HG03139 (cell line): Measurements from ENCODE around the gene COLEC11.
"Not testable (repeated sequence)": the region's sequence is repeated elsewhere in the genome, so short reads cannot be mapped to it uniquely, and the experiment has no call there.

Experiments
- ATAC-seq: cut with Tn5 transposase; IDR thresholded peaks from one replicate; pipeline ENCODE4 v1.9.1; 2021; ENCODE audit not compliant: unreplicated experiment

The COLEC11 gene

DNA sequence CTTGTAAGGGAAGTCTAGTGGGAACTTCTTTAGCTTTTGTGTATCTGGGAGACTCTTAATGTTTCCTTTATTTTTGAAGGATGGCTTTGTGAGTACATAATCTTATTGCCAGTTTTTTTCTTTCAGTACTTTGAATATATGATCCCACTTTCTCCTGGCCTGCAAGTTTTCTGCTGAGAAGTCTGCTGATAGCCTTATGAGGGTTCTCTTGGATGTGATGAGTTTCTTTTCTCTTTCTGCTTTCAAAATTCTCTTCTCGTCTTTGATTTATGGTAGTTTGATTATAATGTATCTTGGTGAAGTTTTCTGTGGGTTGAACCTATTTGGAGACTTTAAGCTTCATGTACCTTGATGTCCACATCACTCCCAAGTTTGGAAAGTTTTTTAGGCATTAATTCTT is 28.1 kb downstream of the COLEC11 start:
- ATAC-seq, result no peak

DNA sequence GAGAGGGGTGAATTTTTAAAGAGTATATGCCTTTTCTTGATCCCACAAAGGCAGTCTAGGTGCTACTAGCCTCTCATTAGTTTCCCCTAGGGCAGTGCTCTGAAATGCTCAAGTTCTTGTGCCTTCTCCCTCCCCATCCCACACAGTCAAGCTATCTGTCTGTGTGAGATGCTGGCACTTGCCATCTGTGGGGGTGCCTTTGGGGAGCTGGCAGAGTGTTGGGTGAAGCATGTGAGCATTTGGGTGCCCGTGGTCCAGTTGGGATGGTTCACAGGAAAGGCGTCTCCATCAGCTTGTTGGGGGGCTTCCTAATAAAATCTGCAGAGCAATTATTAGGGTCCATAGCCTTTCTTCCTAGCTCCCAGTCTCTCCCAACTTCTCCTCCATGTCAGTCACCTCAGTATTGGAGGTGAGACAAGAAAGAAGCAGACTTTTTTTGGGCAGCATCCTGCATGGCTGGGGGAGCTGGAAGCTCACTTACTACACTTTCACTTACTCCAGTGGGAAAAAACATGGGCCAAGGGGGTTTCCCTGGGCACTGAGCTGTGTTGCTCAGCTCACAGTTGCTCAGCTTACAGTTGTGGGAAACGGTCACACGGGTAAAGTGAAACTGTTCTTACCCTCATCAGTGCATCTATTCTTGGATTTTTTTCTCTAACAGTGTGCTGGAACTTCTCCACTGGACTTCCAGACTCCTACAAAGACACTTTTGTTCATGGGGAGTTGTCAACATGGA is 29.3 kb downstream of the COLEC11 start:
- ATAC-seq, result no peak

DNA sequence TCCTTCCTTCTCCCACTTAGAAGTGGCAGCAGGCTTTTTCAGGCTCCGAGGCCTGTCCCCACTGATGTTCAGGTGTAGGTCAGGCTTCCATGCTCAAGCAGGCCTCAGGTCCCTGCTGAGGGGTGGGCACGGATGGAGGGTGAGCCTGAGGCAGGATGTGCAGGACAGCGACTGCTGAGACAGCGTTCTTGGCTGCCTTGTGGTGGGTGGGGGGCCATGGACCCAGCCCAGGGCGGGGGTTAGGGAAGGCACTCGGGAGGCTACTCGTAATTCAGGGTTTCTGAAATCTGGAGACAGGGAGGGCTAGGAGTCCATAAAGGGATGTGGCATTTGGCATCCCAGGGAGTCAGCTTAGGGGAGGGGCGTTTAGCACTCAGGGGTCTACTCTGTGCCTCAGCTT is 30.3 kb downstream of the COLEC11 start:
- ATAC-seq, result no peak

DNA sequence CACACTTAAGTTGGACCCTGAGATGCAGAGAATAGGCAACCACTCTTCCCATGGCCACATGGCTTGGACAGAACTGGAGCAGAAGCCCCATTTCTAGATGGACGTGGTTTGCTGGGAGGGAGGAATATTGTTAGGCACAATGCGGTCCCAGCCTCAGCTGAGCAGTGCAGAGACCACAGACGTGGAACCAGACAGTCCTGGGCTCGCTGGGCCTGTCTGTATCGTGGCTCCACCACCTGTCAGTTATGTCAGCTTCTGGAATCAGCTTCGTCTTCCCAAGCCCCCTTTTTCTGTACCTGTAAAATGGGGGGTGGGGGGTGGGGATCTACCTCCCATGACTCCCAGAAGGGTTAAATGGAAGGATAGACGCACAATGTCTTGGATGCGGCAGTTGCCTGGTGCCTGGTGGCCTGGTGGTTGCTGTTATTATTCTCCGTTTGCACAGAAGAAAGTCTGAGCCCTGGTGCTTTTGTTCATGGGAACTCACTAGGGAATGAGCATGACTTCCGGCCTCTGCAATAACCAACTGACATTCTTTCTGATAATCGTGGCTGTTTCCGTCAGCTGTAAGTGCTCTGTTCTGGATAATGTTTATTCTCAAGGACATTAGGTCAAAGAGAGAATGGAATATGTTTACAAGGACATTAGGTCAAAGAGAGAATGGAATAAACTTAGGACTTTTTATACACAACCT is 31.4 kb downstream of the COLEC11 start:
- ATAC-seq, result no peak

DNA sequence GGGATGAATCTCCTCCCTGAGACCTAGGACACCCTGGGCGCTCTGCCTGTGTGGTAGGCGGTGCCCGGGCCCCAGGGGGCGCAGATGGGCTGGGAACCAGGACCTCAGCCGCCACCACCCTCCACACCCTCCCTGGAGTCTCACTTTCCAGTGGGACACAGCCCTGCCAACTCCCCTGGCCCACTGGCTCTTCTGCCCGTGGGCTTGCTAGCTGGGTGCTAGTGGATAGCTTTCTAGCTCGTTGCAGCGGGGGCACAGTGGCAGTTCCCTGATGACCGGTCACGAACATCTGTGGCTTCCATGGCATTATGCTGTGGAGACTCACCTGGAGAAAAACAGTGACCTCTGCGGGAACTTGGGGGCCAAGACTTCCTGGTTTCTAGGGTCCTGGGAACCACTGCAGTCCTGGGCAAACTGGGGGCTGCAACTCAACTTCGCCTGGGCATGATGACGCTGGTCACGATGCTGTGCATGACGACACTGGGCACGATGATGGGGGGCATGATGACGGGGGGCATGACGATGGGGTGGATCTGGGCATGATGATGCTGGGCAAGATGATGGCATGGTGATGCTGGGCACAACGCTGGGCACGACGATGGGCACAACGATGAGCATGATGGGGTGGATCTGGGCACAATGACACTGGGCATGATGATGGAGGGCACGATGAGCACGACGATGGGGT is 32.0 kb downstream of the COLEC11 start:
- ATAC-seq, result no peak

DNA sequence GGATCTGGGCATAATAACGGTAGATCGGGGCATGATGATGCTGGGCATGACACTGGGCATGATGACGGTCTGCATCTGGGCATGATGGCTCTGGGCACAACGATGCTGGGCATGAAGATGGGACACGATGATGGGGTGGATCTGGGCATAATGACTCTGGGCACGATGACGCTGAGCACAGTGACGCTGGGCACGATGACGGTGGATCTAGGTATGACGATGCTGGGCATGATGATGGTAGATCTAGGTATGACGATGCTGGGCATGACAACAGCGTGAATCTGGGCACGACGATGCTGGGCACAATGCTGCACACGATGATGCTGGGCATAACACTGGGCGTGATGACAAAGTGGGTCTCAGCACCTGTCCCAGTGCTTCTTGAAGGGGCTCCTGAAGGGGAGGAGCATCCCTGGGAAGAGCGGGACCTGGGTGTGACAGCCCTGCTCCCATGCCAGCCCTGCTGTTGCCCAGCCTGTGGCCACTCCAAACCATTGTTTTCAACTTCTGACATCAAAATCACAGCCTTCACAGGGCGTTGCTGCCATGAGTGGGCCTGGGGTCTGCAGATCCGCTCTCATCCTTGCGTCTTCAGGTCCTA is 32.7 kb downstream of the COLEC11 start:
- no peak for ATAC-seq

DNA sequence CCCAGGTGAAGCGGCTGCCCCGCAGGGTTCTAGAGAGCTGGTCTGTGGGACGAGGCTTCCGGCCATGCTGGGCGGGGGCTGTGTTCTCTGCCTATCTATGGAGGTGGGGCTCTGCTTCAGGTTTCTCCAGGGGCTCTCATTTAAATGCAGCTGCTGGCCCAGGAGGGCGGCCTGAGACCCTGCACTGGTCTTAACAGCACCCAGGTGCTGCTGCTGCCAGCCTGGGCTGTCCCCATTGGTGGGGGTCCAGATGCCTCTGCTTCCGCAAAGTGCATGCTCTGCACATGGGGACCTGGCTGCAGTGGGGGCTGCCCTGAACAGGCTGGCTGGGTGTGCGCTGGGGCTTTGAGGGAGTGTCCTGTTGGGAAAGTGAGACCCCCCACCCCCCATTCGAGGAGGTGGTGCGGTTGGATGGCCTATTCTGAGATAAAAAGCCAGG is 33.3 kb downstream of the COLEC11 start:
- no peak for ATAC-seq

DNA sequence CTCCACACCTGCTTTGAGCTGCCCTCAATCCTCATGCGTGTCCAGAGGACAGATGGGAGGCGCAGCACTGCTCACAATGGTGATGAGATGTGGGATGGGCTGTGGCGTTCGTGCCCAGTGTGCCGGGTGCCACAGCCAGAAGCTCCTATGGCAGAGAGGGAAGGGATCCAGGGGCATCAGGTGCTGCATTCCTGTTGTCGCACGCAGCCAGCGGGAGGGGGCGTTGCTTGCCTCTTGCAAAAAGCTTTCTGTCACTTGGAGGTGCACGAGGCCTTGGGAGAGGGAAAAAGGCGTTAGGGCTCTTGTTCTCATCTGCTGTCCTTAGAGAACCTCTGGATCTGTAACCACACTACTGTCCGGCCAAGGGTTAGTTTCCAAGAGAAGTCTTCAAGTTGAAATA is 33.9 kb downstream of the COLEC11 start:
- no peak for ATAC-seq

DNA sequence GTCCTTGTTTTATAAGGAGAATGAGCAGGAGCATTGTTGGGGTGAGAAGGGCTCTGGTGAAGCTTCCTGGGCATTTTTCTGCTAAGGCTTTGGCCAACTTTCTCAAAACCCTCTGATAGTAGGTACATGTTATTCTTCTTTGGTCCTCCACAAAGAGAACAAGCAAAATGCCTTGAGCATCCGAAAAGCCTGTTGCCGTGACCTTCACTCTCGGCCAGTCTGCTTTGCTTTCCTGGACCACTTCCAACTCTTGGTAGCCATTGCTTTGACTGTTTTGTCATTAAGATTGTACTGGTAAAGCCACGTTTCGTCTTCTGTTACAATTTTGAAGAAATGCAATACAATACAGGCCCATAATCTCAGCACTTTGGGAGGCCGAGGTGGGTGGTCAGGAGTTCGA is 35.7 kb downstream of the COLEC11 start:
- ATAC-seq, result no peak

DNA sequence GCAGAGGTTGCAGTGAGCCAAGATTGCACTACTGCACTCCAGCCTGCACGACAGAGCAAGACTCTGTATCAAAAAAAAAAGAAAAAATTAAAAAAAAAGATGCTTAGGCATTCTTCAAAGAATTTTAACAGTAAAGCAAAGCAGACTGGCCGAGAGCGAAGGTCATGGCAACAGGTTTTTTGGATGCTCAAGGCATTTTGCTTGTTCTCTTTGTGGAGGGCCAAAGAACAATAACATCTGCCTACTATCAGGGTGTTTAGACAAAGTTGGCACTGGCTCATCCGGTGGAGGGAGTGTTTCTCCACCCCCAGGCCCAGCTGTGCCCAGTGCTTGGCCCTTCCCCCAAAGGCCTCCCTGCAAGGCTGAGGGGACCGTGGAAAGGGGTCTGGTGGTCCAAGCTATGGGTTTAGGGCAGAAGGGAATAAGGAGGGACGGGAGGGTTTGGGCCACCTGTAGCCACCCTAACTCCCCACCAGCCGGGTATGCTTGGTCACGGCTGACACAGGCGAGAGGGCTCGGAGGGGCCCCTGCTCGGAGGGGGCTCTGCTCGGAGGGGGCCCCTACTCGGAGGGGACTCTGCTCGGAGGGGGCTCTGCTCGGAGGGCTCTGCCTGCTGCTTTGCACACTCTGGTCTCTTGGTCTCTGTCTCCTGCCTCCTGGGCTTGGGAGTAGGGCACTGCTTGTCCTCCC is 36.4 kb downstream of the COLEC11 start:
- ATAC-seq, result no peak

DNA sequence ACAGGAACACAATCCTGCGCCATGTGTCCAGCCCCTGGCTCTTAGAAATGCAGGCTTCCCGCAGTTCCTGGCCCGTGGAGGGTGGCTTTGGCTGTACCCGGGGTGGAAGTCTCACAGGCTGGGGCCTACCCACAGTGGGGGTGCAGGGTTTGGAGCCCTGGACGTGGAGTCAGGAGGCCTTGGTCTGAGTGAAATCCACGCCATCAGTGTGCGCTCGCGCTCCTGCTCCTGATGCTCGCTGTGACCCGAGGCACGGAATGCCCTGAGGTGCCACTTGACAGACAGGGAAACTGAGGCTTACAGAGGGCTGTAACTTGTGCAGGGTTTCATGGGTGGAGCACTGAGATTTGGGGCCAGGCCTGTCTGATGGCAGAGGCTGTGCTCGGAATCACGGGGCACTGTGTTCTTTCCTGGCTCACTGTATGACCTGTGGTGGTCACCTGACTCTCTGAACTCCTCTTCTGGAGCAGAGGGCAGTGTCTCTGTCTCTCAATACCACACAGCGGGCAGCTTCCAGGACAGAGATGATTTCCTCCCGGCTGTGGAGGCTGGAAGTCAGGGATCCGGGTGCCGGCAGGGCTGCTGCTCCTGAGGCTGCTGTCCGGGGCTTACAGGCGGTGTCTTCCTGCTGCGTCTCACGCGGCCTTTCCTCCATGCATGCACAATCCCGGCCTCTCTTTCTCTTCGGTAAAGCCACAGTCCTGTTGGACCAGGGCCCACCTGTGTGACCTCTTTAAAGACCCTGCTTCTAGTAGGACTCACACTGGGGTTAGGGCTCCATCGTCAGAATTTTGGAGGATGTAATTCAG is 37.1 kb downstream of the COLEC11 start:
- no peak for ATAC-seq

DNA sequence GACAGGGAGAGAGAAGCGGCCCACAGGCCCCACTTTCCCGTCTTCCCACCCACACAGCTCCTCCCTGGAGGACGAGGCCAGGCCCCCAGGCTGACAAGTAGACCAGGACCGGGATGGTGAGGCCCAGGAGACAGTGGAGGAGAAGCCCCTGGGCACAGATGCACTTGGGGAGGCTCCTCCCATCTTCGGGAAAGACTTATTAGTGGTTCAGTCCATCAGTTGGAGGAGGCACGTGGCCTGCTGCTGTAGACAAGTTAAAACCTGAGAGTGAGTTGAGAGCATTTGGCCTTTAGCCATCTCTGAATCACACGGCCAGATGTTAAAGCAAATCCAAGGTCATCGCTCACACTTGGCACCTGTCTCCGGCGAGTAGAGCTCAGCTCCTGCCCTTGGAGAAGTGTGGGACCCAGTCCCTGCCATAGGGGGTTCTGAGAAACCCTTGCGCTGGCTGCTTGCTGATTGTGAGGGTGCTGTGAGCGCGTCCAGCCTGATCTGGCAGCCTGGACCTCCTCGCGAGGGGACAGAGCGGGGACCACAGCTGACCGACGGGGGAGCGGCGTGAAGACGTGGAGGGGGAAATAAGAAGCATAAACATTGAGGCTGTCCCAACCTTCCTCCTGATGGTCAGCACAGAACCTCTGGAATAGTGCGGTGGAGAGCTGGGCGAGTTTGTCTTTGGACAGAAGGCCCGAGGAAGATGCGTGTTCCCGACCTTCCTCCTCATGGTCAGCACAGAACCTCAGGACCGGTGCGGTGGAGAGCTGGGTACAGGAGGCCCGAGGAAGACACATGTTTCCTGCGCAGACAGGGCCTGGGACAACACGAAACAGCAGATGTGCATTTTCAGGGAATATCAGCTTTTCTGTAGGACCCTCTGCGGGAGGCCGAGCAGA is 38.4 kb downstream of the COLEC11 start:
- no peak for ATAC-seq

DNA sequence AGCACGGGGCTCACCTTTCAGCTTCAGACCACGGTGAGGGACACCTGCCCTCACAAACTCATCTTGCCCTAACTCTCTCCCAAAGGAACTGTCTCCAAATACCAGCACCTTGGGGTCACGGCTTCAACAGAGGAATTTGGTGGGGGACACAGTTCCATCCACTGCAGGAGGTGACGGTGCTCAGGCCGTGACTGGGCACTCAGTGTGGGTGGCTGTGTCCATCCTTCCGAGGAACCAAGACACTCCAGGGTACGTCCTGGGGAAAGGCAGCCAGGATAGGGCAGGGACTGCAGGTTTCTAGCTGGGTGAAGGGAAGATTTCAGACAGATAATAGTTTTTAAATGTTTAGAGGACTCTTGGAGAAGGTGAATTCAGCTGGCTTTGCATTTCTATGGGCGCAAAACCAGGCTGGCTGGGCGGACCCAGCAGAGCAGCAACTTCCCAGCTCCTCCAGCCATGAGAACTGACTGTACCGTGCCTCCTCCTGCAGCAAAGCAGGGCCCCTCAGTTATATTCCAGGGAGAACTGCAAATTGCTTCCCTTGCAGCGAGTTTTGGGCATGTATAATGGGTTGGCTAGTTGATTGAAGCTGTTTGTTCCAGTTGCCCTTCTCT is 39.2 kb downstream of the COLEC11 start:
- ATAC-seq, result no peak

DNA sequence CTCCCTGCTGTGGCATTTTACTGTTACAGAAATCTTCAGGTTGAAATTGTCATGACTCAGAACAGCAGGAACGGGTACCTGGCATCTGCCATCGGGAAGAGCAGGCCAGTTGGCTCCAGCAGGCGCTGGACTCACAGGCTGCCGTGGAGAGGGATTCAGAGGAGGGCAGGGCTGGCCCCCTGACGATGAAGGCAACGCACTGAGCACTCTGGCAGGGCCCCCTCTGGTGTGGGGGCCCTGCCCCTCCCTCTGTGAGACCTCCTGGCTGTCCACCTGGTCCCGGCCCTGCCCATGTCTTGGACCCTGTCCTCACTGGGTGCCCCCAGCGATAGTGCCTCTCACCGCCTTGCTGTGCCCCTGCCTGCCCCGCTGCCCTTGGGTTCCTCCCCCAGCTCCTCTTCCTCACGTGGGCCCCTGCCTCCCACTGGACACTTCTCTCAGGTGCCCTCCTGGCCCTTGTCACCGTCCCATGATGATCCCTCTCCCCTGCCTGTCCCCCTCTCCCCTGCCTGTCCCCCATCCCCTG is 39.7 kb downstream of the COLEC11 start:
- no peak for ATAC-seq

DNA sequence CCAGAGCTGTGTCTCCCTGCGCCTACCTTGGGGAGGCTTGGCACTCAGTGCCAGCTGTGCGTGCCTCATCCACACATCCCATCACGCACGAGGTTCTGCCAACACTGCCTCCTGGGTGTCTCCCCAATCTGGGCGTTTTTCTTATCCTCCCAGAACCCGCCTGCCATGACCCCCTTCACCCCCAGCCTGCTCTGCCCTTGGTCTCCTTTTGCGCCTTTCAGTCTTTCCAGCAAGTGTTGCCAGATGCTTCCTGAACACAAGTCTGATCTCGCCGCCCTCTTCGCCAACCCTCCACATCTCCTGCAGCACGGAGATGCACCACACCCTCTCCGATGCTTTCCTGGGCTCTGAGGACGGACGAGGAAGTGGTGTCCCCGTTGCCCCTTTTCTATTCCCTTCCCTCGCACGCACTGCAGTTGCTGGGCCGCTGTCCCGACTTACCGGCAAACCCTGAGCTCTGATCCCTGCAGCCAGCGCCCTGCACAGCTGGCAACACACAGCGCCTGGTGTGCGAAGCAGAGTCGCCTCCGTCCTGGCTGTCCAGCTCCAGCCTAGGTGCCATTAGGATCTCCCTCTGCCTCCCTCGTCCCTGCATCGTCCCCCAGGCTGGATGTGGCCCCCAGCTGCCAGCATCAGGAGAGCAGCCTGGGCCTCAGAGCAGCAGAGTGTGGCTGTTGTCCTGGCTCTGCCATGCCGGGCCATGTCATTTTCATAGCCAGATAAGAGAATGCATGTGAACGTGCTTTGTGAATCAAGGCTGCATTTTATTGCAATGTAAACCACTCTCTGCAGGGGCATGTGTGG is 40.5 kb downstream of the COLEC11 start:
- no peak for ATAC-seq

DNA sequence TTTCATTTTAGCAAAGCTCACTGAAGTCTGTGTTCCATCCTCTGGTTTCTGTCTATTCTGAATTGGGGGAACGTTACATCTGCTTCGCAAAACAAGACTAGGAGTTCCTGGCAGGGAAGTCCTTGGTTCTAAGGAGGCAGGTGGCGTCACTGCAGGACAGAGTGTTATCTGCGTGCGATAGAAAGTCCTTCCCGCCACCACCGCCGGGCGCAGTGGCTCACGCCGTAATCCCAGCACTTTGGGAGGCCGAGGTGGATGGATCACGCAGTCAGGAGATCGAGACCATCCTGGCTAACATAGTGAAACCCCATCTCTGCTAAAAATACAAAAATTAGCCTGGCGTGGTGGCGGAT is 41.0 kb downstream of the COLEC11 start:
- ATAC-seq, result not testable (repeated sequence)

DNA sequence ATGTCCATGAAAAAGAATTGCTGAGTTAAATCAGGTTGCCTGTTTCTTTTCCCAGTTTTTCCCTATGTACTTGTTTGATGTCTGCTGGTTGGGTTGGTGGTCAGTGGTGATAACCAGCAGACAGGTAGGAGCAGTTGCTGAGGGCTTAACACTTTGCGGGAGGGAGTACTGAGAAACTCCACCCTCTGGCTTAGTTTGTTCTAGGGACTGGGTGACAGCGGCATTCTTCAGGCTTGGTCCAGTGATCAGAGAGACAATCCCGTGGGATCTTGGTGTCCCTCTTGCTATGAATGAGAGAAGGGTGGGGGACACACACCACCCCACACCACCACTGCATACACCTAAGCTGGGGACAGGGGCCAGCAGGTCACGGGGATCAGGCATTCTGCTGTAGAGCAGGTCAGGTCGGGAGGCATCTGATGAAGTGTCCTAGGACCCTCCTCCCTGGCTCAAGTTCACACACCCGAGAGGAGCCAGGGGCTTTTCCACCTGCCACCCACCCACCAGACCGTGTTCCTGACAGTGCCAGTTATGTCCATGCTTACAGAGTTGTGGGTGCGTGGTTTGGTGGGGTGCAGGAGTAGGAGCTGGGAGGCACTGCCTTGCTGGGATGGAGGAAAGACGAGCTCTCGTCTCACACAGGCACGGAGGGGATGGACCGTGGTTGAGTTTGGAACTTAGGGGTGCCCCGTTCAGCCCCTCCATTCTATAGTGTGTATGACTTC is 41.8 kb downstream of the COLEC11 start:
- no peak for ATAC-seq
